Lower leg skin (tissue), 4 donors: ENCODE measurements around the gene ATPAF1. TPM values are rescaled to one million over a fixed set of nuclear protein-coding genes. Genes with fewer than 3 reads are reported as not detected.

Experiments
- DNase-seq, 2 donors: peaks; one replicate each; pipeline ENCODE4 v3.0.0-alpha.2; 2019; ENCODE audit warnings: low spot score in 2 of 2
- H3K4me3 ChIP-seq: fragments of 200-600 bp; sonication (generic); 2 replicates; pipeline ENCODE4 v1.5.1; 2017; ENCODE audit warnings: mild to moderate bottlenecking, low read depth; ENCODE audit not compliant: poor library complexity, severe bottlenecking
- CTCF ChIP-seq, 3 donors: fragments of 450-650 bp; IDR thresholded peaks; one replicate each; pipeline ENCODE4 v1.5.1; 2016; ENCODE audit warnings: antibody characterized with exemption in 3 of 3, mild to moderate bottlenecking in 3 of 3, moderate library complexity in 2 of 3
- POLR2A ChIP-seq, 2 donors: fragments of 450-650 bp; IDR thresholded peaks; one replicate each; pipeline ENCODE4 v1.6.1; 2016 to 2017; ENCODE audit warnings: antibody characterized with exemption in 2 of 2, mild to moderate bottlenecking in 1 of 2, moderate library complexity in 1 of 2
- WGBS, 2 donors: methylation state at CpG; one replicate each; pipeline ENCODE4 v1.1.5; 2018; 5-methylcytosine and 5-hydroxymethylcytosine counted together
- intact Hi-C: fragments of 100-400 bp; cut with DNase I; formaldehyde crosslinking; loops from one replicate; pipeline ENCODE4 v1.15.0; 2023; ENCODE audit warnings: low total_unique reads
- total RNA-seq, 4 donors: library from RNA; depleted of rRNA; stranded (reverse); fragments of >200 nt; gene quantifications; one replicate each; pipeline ENCODE4 v1.1.0, GENCODE V29; 2016

Gene ATPAF1
- total RNA-seq, 4 donors from 2014 or later, result 20.4 to 33.7 (median 29.9) TPM

- 82 to 88% methylated on average over 7 of the region's 7 CpGs for WGBS, 2 donors
- TF ChIP-seq POLR2A (IDR thresholded peaks at IDR 0.05), result no peak
- TF ChIP-seq CTCF (IDR thresholded peaks at IDR 0.05), result no peak
- intact Hi-C loops, result no loop called here
These were observed 81.1 kb downstream of the ATPAF1 start for GRCh38 chr1:46587069-46587468.

GRCh38 chr1:46585312-46585938 is 82.7 kb downstream of the ATPAF1 start:
- TF ChIP-seq POLR2A (IDR thresholded peaks at IDR 0.05) (no peak), CTCF (IDR thresholded peaks at IDR 0.05) (no peak)
- no peak overlapping the region for H3K4me3 ChIP-seq
- DNase-seq, result no peak
- intact Hi-C loops, result no loop called here
- 82 to 83% methylated on average over 12 of the region's 12 CpGs for WGBS, 2 donors

More at GRCh38 chr1:46587069-46587468, 81.1 kb downstream of the ATPAF1 start:
- H3K4me3 ChIP-seq, result no peak overlapping the region
- DNase-seq, result peak; percentile 33 to 88

- intact Hi-C loops, result no loop called here
- H3K4me3 ChIP-seq, result no peak overlapping the region
- DNase-seq, result no peak
- WGBS, 2 donors, result 88 to 92% methylated on average over 5 of the region's 5 CpGs
- TF ChIP-seq CTCF (IDR thresholded peaks at IDR 0.05), result no peak
- no peak for TF ChIP-seq POLR2A (IDR thresholded peaks at IDR 0.05)
These were observed 84.7 kb downstream of the ATPAF1 start for GRCh38 chr1:46583494-46583893.

- no peak for DNase-seq
- 74 to 93% methylated on average over 7 of the region's 7 CpGs for whole genome bisulfite sequencing, 2 donors
- no peak for TF ChIP-seq POLR2A (IDR thresholded peaks at IDR 0.05)
- TF ChIP-seq CTCF (IDR thresholded peaks at IDR 0.05), result no peak
- H3K4me3 ChIP-seq, result no peak overlapping the region
- intact Hi-C loops, result no loop called here
These were observed 85.2 kb downstream of the ATPAF1 start for GRCh38 chr1:46582972-46583371.

Other genes starting within 250 kb of the ATPAF1 start
- under 1 TPM in 3 of 4 donors, not detected in 1; 0.12 to 0.51 (median 0.42) TPM for gene DMBX1, start 178.5 kb downstream of the ATPAF1 start, total RNA-seq
- gene KNCN, start 116.7 kb downstream of the ATPAF1 start, total RNA-seq, result not detected
- 10 to 100 TPM in 3 of 4 donors, 1 to 10 TPM in 1; 9.6 to 23.0 (median 13.7) TPM for gene MKNK1, start 64.1 kb downstream of the ATPAF1 start, total RNA-seq
- gene MOB3C, start 51.6 kb downstream of the ATPAF1 start, total RNA-seq, result 10 to 100 TPM; 13.0 to 17.8 (median 13.6) TPM
- gene TEX38, start 3.5 kb upstream of the ATPAF1 start, total RNA-seq, result not detected
- gene EFCAB14, start 50.8 kb upstream of the ATPAF1 start, total RNA-seq, result 100 to 1,000 TPM in 2 of 4 donors, 10 to 100 TPM in 2; 71.5 to 138 (median 106) TPM
- gene CYP4B1, start 130.7 kb upstream of the ATPAF1 start, total RNA-seq, result 100 to 1,000 TPM in 1 of 4 donors, 10 to 100 TPM in 3; 35.7 to 215 (median 75.1) TPM